Measurements from ENCODE around the gene ZNF318. TPM values are rescaled to one million over a fixed set of nuclear protein-coding genes. Genes with fewer than 3 reads are reported as not detected.

The ZNF318 gene
- polyA plus RNA-seq, 2 of the 4 experiments (the other 2 are of a cell fraction): 5.0 to 9.2 TPM

- POLR2A ChIA-PET: no interaction called here
- Histone ChIP-seq H3K4me3 (no peak overlapping the region), H3K9me3 (no peaks in the 10 kb centered on the region), H3K27ac (no peak overlapping the region), H3K4me2 (no peak overlapping the region), H3K4me1 (0 out of 3 replicates have a peak, but pooled peaks cover 3% of the 10 kb centered on the region)
- WGBS (ENCODE audit: missing lambda C conversion rate): 54% methylated on average over 9 of the region's 12 CpGs
- no peak for DNase-seq (ENCODE audit: low read depth in 1 of 2, low spot score in 1 of 2)
- CTCF ChIA-PET: interaction anchor here (2.9 kb wide), 1 partner anchor 10 kb away, joined by 18 read pairs; the partner anchor contains the start of gene CRIP3
- no peak for FAIRE-seq
- no peak for TF ChIP-seq HOXA7 (CRISPR knock-in tag; IDR thresholded peaks at IDR 0.05)
- no peak for TF ChIP-seq ZNF302 (CRISPR knock-in tag; IDR thresholded peaks at IDR 0.05)
- no peak for TF ChIP-seq HEYL (CRISPR knock-in tag; IDR thresholded peaks at IDR 0.05)
- TF ChIP-seq EHMT2 (IDR thresholded peaks at IDR 0.05; ENCODE audit: low read depth): no peak
- no peak for TF ChIP-seq FOSL2 (IDR thresholded peaks at IDR 0.05)
- TF ChIP-seq FOSL2 (CRISPR knock-in tag; IDR thresholded peaks at IDR 0.05): no peak
- TF ChIP-seq POLR2A (IDR thresholded peaks at IDR 0.05; ENCODE audit: low read length): no peak
- no peak for TF ChIP-seq KDM5A (IDR thresholded peaks at IDR 0.05)
- no peak for TF ChIP-seq NPAS2 (CRISPR knock-in tag; IDR thresholded peaks at IDR 0.05; ENCODE audit: borderline replicate concordance)
- TF ChIP-seq HOXB5 (CRISPR knock-in tag; IDR thresholded peaks at IDR 0.05): no peak
- TF ChIP-seq CHD4 (IDR thresholded peaks at IDR 0.05; ENCODE audit: borderline replicate concordance): no peak
- TF ChIP-seq NR3C1 (IDR thresholded peaks at IDR 0.05): no peak
- no peak for TF ChIP-seq ZC3H11A (IDR thresholded peaks at IDR 0.05)
- TF ChIP-seq POLR2AphosphoS2 (conservative IDR thresholded peaks at IDR 0.05; ENCODE audit: low read length): no peak
- no peak for TF ChIP-seq PHF8 (IDR thresholded peaks at IDR 0.05; ENCODE audit: borderline replicate concordance, low read depth)
- no peak for TF ChIP-seq CHD2 (IDR thresholded peaks at IDR 0.05; ENCODE audit: low read length, partially characterized antibody)
- TF ChIP-seq MAZ (IDR thresholded peaks at IDR 0.05; ENCODE audit: borderline replicate concordance, low read depth, low read length): no peak
- no peak for TF ChIP-seq ZSCAN20 (CRISPR knock-in tag; IDR thresholded peaks at IDR 0.05)
- ATAC-seq: no peak
Measured at GRCh38 chr6:43298565-43299337, 70.7 kb downstream of the ZNF318 start.

GRCh38 chr6:43297644-43298564, 71.5 kb downstream of the ZNF318 start, which contains the start of gene SLC22A7:
TSS of gene SLC22A7 (plus strand) at chr6:43298260. CDS start at chr6:43298359, 99 bp downstream.
- FAIRE-seq (no peak), DNase-seq (ENCODE audit: low read depth in 1 of 2, low spot score in 1 of 2) (no peak), ATAC-seq (no peak)
- no peak for TF ChIP-seq PHF8 (IDR thresholded peaks at IDR 0.05; ENCODE audit: borderline replicate concordance, low read depth)
- TF ChIP-seq FOXS1 (CRISPR knock-in tag; IDR thresholded peaks at IDR 0.05): no peak
- TF ChIP-seq NR3C1 (IDR thresholded peaks at IDR 0.05): no peak
- TF ChIP-seq ESRRA (IDR thresholded peaks at IDR 0.05; ENCODE audit: borderline replicate concordance, low read length): no peak
- Histone ChIP-seq H3K9me3 (no peaks in the 10 kb centered on the region), H3K27ac (no peak within 1 kb of the TSS), H3K4me3 (no peak within 1 kb of the TSS), H3K4me1 (0 out of 3 replicates have a peak, but pooled peaks cover 3% of the 10 kb centered on the region), H3K4me2 (no peak within 1 kb of the TSS)
- ChIA-PET CTCF (interaction anchor here (1.3 to 2.9 kb wide), 3 partner anchors 10 to 118 kb away, joined by 6 to 18 read pairs (median 18); partner anchors contain the start of gene CRIP3), POLR2A (no interaction called here)
- WGBS (ENCODE audit: missing lambda C conversion rate): 91% methylated on average over 6 of the region's 10 CpGs

- FAIRE-seq (no peak), ATAC-seq (no peak), DNase-seq (ENCODE audit: low read depth in 1 of 2, low spot score in 1 of 2) (no peak)
- Histone ChIP-seq H3K4me3 (no peak overlapping the region), H3K4me2 (no peak overlapping the region), H3K9me3 (no peaks in the 10 kb centered on the region), H3K27ac (no peak overlapping the region), H3K4me1 (0 out of 3 replicates have a peak, but pooled peaks cover 3% of the 10 kb centered on the region)
- POLR2A ChIA-PET: no interaction called here
- WGBS (ENCODE audit: missing lambda C conversion rate): 62% methylated on average over 5 of the region's 5 CpGs
- CTCF ChIA-PET: interaction anchor here (0.8 to 2.8 kb wide), 7 partner anchors 9 to 117 kb away, joined by 3 to 18 read pairs (median 3); partner anchors contain the start of genes CRIP3 and DNPH1
- TF ChIP-seq NFE2L2 (conservative IDR thresholded peaks at IDR 0.05; ENCODE audit: low read length) (0 out of 2 replicates have a peak, but pooled peaks have one; percentile 7), KDM5A (IDR thresholded peaks at IDR 0.05) (no peak), PHF8 (IDR thresholded peaks at IDR 0.05; ENCODE audit: borderline replicate concordance, low read depth) (no peak)
- TF ChIP-seq, protein P1, sequence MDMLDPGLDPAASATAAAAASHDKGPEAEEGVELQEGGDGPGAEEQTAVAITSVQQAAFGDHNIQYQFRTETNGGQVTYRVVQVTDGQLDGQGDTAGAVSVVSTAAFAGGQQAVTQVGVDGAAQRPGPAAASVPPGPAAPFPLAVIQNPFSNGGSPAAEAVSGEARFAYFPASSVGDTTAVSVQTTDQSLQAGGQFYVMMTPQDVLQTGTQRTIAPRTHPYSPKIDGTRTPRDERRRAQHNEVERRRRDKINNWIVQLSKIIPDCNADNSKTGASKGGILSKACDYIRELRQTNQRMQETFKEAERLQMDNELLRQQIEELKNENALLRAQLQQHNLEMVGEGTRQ (IDR thresholded peaks at IDR 0.05): no peak
Measured at GRCh38 chr6:43296780-43297497, 72.5 kb downstream of the ZNF318 start.

All from A549 (cell line).